Duodenal mucosa (tissue), 2 donors: ENCODE data around the gene FADS1.

Source experiments
- H3K27ac ChIP-seq: one replicate; pipeline ENCODE4 v1.7.0; 2013; ENCODE audit warnings: low read depth, low read length
- H3K27me3 ChIP-seq, 2 donors: one replicate each; pipeline ENCODE4 v1.7.0; 2013; ENCODE audit warnings: low read length in 2 of 2, control low read depth in 1 of 2; ENCODE audit not compliant: insufficient read depth in 2 of 2, control insufficient read depth in 1 of 2
- H3K36me3 ChIP-seq, 2 donors: one replicate each; pipeline ENCODE4 v1.7.0; 2013; ENCODE audit warnings: low read length in 2 of 2, control low read depth in 1 of 2; ENCODE audit not compliant: insufficient read depth in 2 of 2, control insufficient read depth in 1 of 2
- H3K4me1 ChIP-seq, 2 donors: one replicate each; pipeline ENCODE4 v1.7.0; 2013; ENCODE audit warnings: low read length in 2 of 2, control low read depth in 1 of 2; ENCODE audit not compliant: insufficient read depth in 2 of 2, control insufficient read depth in 1 of 2
- H3K4me3 ChIP-seq, 2 donors: one replicate each; pipeline ENCODE4 v1.7.0; 2013; ENCODE audit warnings: low read length in 2 of 2, low read depth in 1 of 2
- H3K9ac ChIP-seq, 2 donors: one replicate each; pipeline ENCODE4 v1.7.0; 2013; ENCODE audit warnings: low read length in 2 of 2, low read depth in 1 of 2
- H3K9me3 ChIP-seq, 2 donors: one replicate each; pipeline ENCODE4 v1.7.0; 2013; ENCODE audit warnings: low read length in 2 of 2, control low read depth in 1 of 2; ENCODE audit not compliant: control insufficient read depth in 1 of 2

Gene FADS1

GRCh38 chr11:61761440-61762222 is 55.2 kb downstream of the FADS1 start:
- peaks cover 22 to 23% of the 10 kb centered on the region in 2 donors for H3K4me1 ChIP-seq
- H3K27ac ChIP-seq, result no peak overlapping the region
- H3K27me3 ChIP-seq, result peaks cover 0 to 3% of the 10 kb centered on the region in 2 donors
- H3K9me3 ChIP-seq, result no peaks in the 10 kb centered on the region
- no peak overlapping the region for H3K4me3 ChIP-seq
- no peak overlapping the region for H3K9ac ChIP-seq
- peaks cover 0 to 8% of the 10 kb centered on the region in 2 donors for H3K36me3 ChIP-seq

GRCh38 chr11:61760946-61761345 is 55.9 kb downstream of the FADS1 start:
- peaks cover 29 to 30% of the 10 kb centered on the region in 2 donors for H3K4me1 ChIP-seq
- H3K9ac ChIP-seq, result no peak overlapping the region
- H3K9me3 ChIP-seq, result no peaks in the 10 kb centered on the region
- peaks cover 0 to 3% of the 10 kb centered on the region in 2 donors for H3K27me3 ChIP-seq
- H3K27ac ChIP-seq, result no peak overlapping the region
- no peak overlapping the region for H3K4me3 ChIP-seq
- H3K36me3 ChIP-seq, result peaks cover 0 to 3% of the 10 kb centered on the region in 2 donors

- no peaks in the 10 kb centered on the region for H3K9me3 ChIP-seq
- H3K27ac ChIP-seq, result peak overlapping the region; percentile 77
- peaks cover 0 to 3% of the 10 kb centered on the region in 2 donors for H3K36me3 ChIP-seq
- H3K27me3 ChIP-seq, result no peaks in the 10 kb centered on the region
- peak overlapping the region; percentile 46 to 65 for H3K4me3 ChIP-seq
- H3K9ac ChIP-seq, result peak overlapping the region; percentile 48 to 94
- H3K4me1 ChIP-seq, result peaks cover 52% of the 10 kb centered on the region in 2 donors
These were observed 59.5 kb downstream of the FADS1 start for GRCh38 chr11:61757213-61757862.

- Histone ChIP-seq H3K4me1 (peaks cover 52 to 57% of the 10 kb centered on the region in 2 donors), H3K27ac (peak overlapping the region; percentile 88), H3K9me3 (no peaks in the 10 kb centered on the region), H3K9ac (peak overlapping the region; percentile 61 to 94), H3K27me3 (no peaks in the 10 kb centered on the region), H3K4me3 (peak overlapping the region; percentile 46 to 78), H3K36me3 (peaks cover 0 to 3% of the 10 kb centered on the region in 2 donors)
These were observed 60.2 kb downstream of the FADS1 start for GRCh38 chr11:61756452-61757212.

GRCh38 chr11:61756147-61756451 is 60.7 kb downstream of the FADS1 start:
- no peaks in the 10 kb centered on the region for H3K9me3 ChIP-seq
- H3K27me3 ChIP-seq, result peaks cover 0 to 3% of the 10 kb centered on the region in 2 donors
- H3K4me3 ChIP-seq, result peak overlapping the region; percentile 6 to 78
- H3K9ac ChIP-seq, result peak overlapping the region; percentile 61 to 94
- H3K36me3 ChIP-seq, result peaks cover 0 to 3% of the 10 kb centered on the region in 2 donors
- peaks cover 52 to 57% of the 10 kb centered on the region in 2 donors for H3K4me1 ChIP-seq
- peak overlapping the region; percentile 88 for H3K27ac ChIP-seq

GRCh38 chr11:61754534-61755482 is 62.0 kb downstream of the FADS1 start:
- Histone ChIP-seq H3K4me1 (peaks cover 52 to 57% of the 10 kb centered on the region in 2 donors), H3K36me3 (peaks cover 0 to 3% of the 10 kb centered on the region in 2 donors), H3K9me3 (no peaks in the 10 kb centered on the region), H3K9ac (peak overlapping the region; percentile 86 to 94), H3K4me3 (peak overlapping the region; percentile 78 to 79), H3K27me3 (peaks cover 0 to 3% of the 10 kb centered on the region in 2 donors), H3K27ac (peak overlapping the region; percentile 88)

- peaks cover 0 to 3% of the 10 kb centered on the region in 2 donors for H3K27me3 ChIP-seq
- peak overlapping the region; percentile 78 to 79 for H3K4me3 ChIP-seq
- H3K36me3 ChIP-seq, result peaks cover 0 to 2% of the 10 kb centered on the region in 2 donors
- H3K27ac ChIP-seq, result peak overlapping the region; percentile 54
- peaks cover 48 to 53% of the 10 kb centered on the region in 2 donors for H3K4me1 ChIP-seq
- H3K9ac ChIP-seq, result peak overlapping the region; percentile 86 to 94
- no peaks in the 10 kb centered on the region for H3K9me3 ChIP-seq
These were observed 63.1 kb downstream of the FADS1 start for GRCh38 chr11:61753672-61754071.

- Histone ChIP-seq H3K27ac (peak overlapping the region; percentile 44), H3K4me1 (peaks cover 43 to 47% of the 10 kb centered on the region in 2 donors), H3K9ac (peak overlapping the region; percentile 86 to 94), H3K36me3 (no peaks in the 10 kb centered on the region), H3K9me3 (no peaks in the 10 kb centered on the region), H3K27me3 (peaks cover 0 to 3% of the 10 kb centered on the region in 2 donors), H3K4me3 (peak overlapping the region; percentile 78 to 79)
These were observed 63.8 kb downstream of the FADS1 start for GRCh38 chr11:61752925-61753521.
